Thyroid gland (tissue), 4 donors: ENCODE results near the gene ROBO4.

Source experiments
- CTCF ChIP-seq, 6 experiments: fragments of 200-600 bp in 3 of 6; fragments of 450-650 bp in 3 of 6; sonication (generic) in 3 of 6; IDR thresholded peaks; one replicate each; pipeline ENCODE4 v1.5.1; 2016 to 2019; ENCODE audit warnings: antibody characterized with exemption in 6 of 6, mild to moderate bottlenecking in 2 of 6, inconsistent platforms in 1 of 6, moderate library complexity in 1 of 6
- POLR2A ChIP-seq, 2 donors: fragments of 450-650 bp; IDR thresholded peaks; one replicate each; pipeline ENCODE4 v1.6.1; 2017; ENCODE audit warnings: antibody characterized with exemption in 2 of 2, mild to moderate bottlenecking in 2 of 2, moderate library complexity in 1 of 2

GRCh38 chr11:124930799-124931198 lies 33.1 kb upstream of the ROBO4 start:
- TF ChIP-seq CTCF (IDR thresholded peaks at IDR 0.05) (no peak), POLR2A (IDR thresholded peaks at IDR 0.05) (no peak)
